ENCODE measurements around the gene RFX1.

The RFX1 gene

DNA sequence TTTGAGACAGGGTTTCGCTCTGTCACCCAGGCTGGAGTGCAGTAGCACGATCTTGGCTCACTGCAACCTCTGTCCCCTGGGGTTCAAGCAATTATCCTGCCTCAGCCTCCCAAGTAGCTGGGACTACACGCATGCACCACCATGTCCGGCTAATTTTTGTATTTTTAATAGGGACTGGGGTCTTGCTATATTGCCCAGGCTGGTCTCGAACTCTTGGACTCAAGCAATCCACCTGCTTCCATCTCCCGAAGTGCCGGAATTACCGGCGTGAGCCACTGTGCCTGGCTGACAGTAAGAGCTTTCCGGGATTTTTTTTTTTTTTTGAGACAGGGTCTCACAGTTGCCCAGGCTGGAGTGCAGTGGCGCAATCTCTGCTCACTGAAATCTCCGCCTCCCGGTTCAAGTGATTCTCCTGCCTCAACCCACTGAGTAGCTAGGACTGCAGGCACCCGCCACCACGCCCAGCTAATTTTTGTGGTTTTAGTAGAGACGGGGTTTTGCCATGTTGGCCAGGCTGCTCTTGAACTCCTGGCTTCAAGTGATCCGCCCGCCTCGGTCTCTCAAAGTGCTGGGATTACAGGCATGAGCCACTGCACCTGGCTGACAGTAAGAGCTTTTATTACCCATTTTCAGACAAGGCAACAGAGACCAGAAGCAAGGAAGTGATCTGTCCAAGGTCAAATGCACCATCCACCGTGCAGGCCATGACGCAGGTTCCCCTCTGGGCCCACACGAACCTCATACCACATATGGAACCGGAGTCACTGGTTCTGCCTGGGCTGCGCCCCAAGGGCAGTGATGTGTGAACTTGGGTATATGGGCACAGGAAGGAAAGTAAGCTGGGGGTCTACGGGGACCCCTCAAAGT is 21.0 kb downstream of the RFX1 start:
- TF ChIP-seq, protein P1, sequence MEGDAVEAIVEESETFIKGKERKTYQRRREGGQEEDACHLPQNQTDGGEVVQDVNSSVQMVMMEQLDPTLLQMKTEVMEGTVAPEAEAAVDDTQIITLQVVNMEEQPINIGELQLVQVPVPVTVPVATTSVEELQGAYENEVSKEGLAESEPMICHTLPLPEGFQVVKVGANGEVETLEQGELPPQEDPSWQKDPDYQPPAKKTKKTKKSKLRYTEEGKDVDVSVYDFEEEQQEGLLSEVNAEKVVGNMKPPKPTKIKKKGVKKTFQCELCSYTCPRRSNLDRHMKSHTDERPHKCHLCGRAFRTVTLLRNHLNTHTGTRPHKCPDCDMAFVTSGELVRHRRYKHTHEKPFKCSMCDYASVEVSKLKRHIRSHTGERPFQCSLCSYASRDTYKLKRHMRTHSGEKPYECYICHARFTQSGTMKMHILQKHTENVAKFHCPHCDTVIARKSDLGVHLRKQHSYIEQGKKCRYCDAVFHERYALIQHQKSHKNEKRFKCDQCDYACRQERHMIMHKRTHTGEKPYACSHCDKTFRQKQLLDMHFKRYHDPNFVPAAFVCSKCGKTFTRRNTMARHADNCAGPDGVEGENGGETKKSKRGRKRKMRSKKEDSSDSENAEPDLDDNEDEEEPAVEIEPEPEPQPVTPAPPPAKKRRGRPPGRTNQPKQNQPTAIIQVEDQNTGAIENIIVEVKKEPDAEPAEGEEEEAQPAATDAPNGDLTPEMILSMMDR (IDR thresholded peaks at IDR 0.05; ENCODE audit: extremely low read depth, missing control alignments), result no peak
- no peak for DNase-seq (ENCODE audit: low spot score)

- TF ChIP-seq, protein P1 (IDR thresholded peaks at IDR 0.05; ENCODE audit: extremely low read depth, missing control alignments), result no peak
- no peak for DNase-seq (ENCODE audit: low spot score)
These were observed 21.9 kb downstream of the RFX1 start for GRCh38 chr19:13984186-13984585.

- TF ChIP-seq, protein P1 (IDR thresholded peaks at IDR 0.05; ENCODE audit: extremely low read depth, missing control alignments), result no peak
- DNase-seq (ENCODE audit: low spot score), result no peak
These were observed 22.8 kb downstream of the RFX1 start for GRCh38 chr19:13983213-13983889.

DNA sequence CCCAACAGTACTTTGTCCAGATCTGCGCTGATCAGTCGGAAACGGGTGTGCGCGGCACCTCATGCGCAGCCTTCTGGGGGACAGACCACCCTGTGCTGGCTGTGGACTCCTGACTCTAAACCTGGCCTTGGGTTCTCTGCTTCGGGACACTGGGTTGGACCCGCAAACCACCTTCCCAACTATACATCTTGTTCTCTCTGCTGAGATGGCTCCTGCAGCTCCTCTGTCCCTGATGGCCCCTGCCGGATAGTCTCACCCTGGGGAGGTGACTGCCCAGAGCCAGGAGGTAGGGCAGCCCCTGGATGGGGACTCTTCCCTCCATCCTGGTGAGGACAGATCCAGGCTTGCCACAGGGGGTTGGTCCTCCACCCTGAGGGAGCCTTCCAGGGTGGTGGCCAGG is 23.3 kb downstream of the RFX1 start:
- no peak for DNase-seq (ENCODE audit: low spot score)
- TF ChIP-seq, protein P1 (IDR thresholded peaks at IDR 0.05; ENCODE audit: extremely low read depth, missing control alignments), result no peak

- TF ChIP-seq, protein P1 (IDR thresholded peaks at IDR 0.05; ENCODE audit: extremely low read depth, missing control alignments), result no peak
- DNase-seq (ENCODE audit: low spot score), result no peak
These were observed 24.1 kb downstream of the RFX1 start for GRCh38 chr19:13981988-13982501.

DNA sequence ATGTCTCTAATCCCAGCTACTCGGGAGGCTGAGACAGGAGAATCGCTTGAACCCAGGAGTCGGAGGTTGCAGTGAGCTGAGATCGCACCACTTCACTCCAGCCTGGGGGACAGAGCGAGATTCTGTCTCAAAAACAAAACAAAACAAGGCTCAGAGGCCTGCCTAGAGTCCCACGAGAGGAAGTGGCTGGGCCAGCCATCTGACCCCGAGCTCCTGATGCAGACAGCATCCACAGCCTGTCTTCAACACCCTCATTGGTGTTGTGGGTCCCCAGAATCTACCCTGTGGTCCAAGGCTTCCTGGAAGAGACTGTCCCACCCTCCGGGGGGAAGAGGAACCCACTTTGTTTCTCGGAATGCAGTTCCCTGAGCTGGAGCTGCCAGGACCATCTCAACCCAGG is 24.7 kb downstream of the RFX1 start:
- DNase-seq (ENCODE audit: low spot score), result no peak
- TF ChIP-seq, protein P1 (IDR thresholded peaks at IDR 0.05; ENCODE audit: extremely low read depth, missing control alignments), result no peak

DNA sequence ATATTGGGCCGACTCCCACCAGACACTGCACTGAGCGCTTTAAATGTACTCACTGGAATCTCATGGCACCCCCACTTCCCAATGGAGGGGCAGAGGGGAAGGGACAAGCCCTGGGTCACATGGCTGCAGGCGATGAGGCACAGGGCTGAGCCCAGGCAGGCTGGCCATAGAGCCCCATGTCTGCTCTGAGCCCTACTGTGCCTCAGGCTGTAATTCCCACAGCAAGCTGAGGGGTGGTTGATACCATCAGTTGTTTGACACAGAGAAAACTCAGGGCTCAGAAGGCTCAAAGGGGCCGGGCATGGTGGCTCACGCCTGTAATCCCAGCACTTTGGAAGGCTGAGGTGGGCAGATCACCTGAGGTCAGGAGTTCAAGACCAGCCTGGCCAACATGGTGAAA is 25.1 kb downstream of the RFX1 start:
- no peak for DNase-seq (ENCODE audit: low spot score)

More for the DNA sequence above, 25.1 kb downstream of the RFX1 start:
- TF ChIP-seq, protein P1 (IDR thresholded peaks at IDR 0.05; ENCODE audit: extremely low read depth, missing control alignments), result no peak
